Type B pancreatic cell (in vitro differentiated cells): Measurements from ENCODE around the gene CTSF. TPM values are rescaled to one million over a fixed set of nuclear protein-coding genes. Genes with fewer than 3 reads are reported as not detected.

Source experiments
- DNase-seq: peaks from one replicate; pipeline ENCODE4 v3.0.0; 2021; ENCODE audit warnings: mixed read lengths; ENCODE audit not compliant: unreplicated experiment; ENCODE audit errors: extremely low spot score
- H3K27ac Mint-ChIP-seq: 2 replicates; pipeline ENCODE4 v1.8.0; 2021; ENCODE audit warnings: mild to moderate bottlenecking, mixed read lengths
- H3K27me3 Mint-ChIP-seq: 2 replicates; pipeline ENCODE4 v1.8.0; 2021; ENCODE audit warnings: mixed read lengths
- H3K36me3 Mint-ChIP-seq: 2 replicates; pipeline ENCODE4 v1.8.0; 2021; ENCODE audit warnings: mixed read lengths
- H3K4me1 Mint-ChIP-seq: one replicate; pipeline ENCODE4 v1.8.0; 2021; ENCODE audit warnings: mixed read lengths; ENCODE audit not compliant: unreplicated experiment
- H3K4me3 Mint-ChIP-seq: 2 replicates; pipeline ENCODE4 v1.8.0; 2021; ENCODE audit warnings: mild to moderate bottlenecking, mixed read lengths
- H3K9me3 Mint-ChIP-seq: 2 replicates; pipeline ENCODE4 v1.8.0; 2021; ENCODE audit warnings: mixed read lengths
- total RNA-seq: library from RNA; stranded (reverse); gene quantifications from 2 replicates; pipeline ENCODE4 v1.2.1, GENCODE V29; 2021; ENCODE audit warnings: low replicate concordance
- TF ChIP-seq, protein P1 (sequence below): fragments of 200-600 bp; sonication (generic); conservative IDR thresholded peaks from 2 replicates; pipeline ENCODE4 v1.5.0; 2021; ENCODE audit warnings: antibody characterized with exemption, mild to moderate bottlenecking

CTSF gene
- total RNA-seq, 1 donor from 2014 or later, result not detected

DNA sequence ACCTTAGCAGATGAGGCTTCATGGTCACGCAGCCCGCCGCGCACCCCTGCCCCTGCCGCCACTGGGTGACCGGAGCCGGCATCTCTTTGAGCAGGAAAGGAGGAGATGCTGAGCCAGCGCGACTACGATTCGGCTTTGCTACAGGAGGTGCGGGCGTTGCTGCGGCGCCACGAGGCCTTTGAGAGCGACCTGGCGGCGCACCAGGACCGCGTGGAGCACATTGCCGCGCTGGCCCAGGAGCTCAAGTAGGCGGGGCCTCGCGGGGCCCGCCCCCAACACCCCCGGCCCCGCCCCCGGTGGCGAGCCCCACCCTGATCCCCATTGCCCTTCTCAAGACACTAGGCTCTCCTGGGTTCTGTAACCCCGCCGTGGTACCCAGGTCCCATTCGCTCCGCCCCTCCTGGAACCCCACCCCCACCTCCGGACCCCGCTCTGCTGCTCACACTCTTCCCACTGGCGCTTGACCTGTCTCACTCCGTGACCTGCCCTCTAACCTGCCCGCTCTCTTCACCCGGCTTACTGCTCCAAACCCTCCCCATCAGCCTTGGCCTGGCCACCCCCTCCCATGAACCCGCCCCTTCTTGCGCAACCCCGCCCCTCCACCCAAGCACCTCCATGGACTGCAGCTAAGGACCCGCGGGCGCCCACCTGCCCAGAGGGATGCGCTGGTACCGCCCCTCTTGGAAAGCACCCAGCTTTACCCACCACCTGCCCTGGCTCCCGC is 9.1 kb downstream of the CTSF start:
- H3K27me3 Mint-ChIP-seq, result no peaks in the 10 kb centered on the region
- TF ChIP-seq, protein P1, sequence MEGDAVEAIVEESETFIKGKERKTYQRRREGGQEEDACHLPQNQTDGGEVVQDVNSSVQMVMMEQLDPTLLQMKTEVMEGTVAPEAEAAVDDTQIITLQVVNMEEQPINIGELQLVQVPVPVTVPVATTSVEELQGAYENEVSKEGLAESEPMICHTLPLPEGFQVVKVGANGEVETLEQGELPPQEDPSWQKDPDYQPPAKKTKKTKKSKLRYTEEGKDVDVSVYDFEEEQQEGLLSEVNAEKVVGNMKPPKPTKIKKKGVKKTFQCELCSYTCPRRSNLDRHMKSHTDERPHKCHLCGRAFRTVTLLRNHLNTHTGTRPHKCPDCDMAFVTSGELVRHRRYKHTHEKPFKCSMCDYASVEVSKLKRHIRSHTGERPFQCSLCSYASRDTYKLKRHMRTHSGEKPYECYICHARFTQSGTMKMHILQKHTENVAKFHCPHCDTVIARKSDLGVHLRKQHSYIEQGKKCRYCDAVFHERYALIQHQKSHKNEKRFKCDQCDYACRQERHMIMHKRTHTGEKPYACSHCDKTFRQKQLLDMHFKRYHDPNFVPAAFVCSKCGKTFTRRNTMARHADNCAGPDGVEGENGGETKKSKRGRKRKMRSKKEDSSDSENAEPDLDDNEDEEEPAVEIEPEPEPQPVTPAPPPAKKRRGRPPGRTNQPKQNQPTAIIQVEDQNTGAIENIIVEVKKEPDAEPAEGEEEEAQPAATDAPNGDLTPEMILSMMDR, result no peak
- H3K36me3 Mint-ChIP-seq, result no peaks in the 10 kb centered on the region
- no peak overlapping the region for H3K4me3 Mint-ChIP-seq
- no peak overlapping the region for H3K27ac Mint-ChIP-seq
- H3K4me1 Mint-ChIP-seq, result no peaks in the 10 kb centered on the region
- H3K9me3 Mint-ChIP-seq, result no peaks in the 10 kb centered on the region
- no peak for DNase-seq

DNA sequence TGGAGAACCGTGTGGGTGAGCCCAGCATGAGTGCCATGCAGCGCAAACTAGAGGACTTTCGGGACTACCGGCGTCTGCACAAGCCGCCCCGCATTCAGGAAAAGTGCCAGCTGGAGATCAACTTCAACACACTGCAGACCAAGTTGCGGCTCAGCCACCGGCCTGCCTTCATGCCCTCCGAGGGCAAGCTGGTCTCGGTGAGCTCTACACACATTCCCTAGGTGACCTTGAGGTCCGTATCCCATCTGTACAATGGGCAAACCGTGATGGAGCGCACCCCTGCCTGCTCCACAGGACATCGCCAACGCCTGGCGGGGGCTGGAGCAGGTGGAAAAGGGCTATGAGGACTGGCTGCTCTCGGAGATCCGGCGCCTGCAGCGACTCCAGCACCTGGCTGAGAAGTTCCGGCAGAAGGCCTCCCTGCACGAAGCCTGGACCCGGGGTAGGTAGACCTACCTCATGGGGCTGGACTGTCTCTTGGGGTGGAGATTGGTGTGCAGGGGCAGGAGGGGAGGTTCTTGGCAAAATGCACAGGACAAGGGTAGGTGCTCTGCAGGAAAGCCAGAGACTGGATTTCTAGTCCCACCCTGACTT is 10.6 kb downstream of the CTSF start:
- H3K4me1 Mint-ChIP-seq, result no peaks in the 10 kb centered on the region
- H3K4me3 Mint-ChIP-seq, result no peak overlapping the region
- no peaks in the 10 kb centered on the region for H3K36me3 Mint-ChIP-seq
- TF ChIP-seq, protein P1, result no peak
- H3K27ac Mint-ChIP-seq, result no peak overlapping the region
- no peak for DNase-seq
- H3K27me3 Mint-ChIP-seq, result no peaks in the 10 kb centered on the region
- no peaks in the 10 kb centered on the region for H3K9me3 Mint-ChIP-seq

DNA sequence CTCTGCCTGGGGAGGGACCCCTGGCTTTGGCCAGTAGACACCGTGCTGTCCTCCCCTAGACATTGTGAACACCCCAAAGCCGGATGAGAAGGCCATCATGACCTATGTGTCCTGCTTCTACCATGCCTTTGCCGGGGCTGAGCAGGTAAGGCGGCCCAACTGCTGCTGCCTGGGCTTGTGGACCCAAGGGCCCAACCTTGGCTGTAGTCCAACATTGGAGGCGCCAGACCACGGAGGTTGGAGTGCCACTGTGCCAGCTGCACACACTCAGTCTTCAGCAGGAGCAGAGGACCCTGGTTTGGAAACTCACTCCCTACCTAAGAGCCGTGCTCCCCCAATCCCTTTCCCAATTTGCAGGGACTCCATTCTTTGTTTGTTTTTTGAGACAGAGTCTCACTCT is 12.3 kb downstream of the CTSF start:
- no peak for DNase-seq
- Mint-ChIP-seq H3K27me3 (no peaks in the 10 kb centered on the region), H3K4me3 (no peak overlapping the region), H3K27ac (no peak overlapping the region), H3K36me3 (no peaks in the 10 kb centered on the region), H3K9me3 (no peaks in the 10 kb centered on the region), H3K4me1 (no peaks in the 10 kb centered on the region)
- TF ChIP-seq, protein P1, result no peak

DNA sequence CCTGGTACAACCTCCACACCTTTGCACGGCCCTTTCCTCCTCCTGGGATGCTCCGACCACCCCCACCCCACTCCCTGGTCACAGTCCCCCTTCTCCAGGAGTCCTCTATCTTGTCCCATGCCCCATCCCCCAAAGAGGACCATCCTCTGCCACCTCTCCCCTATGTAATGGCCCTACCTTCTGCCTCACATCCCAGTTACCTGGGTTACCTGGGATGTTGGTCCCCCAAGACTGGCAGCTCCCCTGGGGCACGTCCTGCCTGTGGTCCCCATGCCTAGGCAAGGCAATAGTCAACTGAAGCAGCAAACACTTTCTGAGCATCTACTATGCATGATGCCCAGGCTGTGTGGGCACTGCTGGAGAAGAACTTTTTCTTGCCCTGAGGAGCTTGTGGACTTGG is 13.0 kb downstream of the CTSF start:
- Mint-ChIP-seq H3K9me3 (no peaks in the 10 kb centered on the region), H3K27me3 (no peaks in the 10 kb centered on the region), H3K4me1 (no peaks in the 10 kb centered on the region), H3K4me3 (no peak overlapping the region), H3K27ac (no peak overlapping the region), H3K36me3 (no peaks in the 10 kb centered on the region)
- TF ChIP-seq, protein P1, result no peak
- DNase-seq, result no peak

DNA sequence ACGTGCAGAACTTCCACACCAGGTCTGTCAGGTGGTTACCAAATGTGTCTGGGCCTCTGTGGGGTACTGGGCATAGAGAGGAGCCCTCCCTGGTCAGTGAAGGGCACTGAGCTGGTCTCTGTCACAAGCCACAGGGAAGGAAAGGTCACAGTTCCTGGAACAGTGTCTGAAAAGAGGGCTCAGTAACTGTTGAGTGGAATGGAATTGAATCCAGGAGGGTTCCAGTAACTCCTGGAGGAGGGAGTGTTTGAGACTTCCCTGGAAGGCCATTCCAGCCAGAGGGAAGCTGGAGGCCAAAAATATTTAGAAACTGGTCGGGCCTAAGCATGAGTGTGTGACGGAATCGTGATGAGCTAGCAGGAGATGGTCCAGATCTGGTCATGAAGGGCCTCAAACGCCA is 13.8 kb downstream of the CTSF start:
- Mint-ChIP-seq H3K36me3 (no peaks in the 10 kb centered on the region), H3K27me3 (no peaks in the 10 kb centered on the region), H3K9me3 (no peaks in the 10 kb centered on the region), H3K27ac (no peak overlapping the region), H3K4me3 (no peak overlapping the region), H3K4me1 (no peaks in the 10 kb centered on the region)
- TF ChIP-seq, protein P1, result no peak
- no peak for DNase-seq
